ENCODE results near the gene TTC9B.
"Not testable (repeated sequence)": the region's sequence is repeated elsewhere in the genome, so short reads cannot be mapped to it uniquely, and the experiment has no call there.

TTC9B gene

GRCh38 chr19:40224342-40225150 lies 6.4 kb upstream of the TTC9B start:
- H3K4me3 ChIP-seq (ENCODE audit: low read length), result no peak overlapping the region
- H2AFZ ChIP-seq (ENCODE audit: low read depth, low read length), result no peak overlapping the region
- H3K27me3 ChIP-seq (ENCODE audit: insufficient read depth, low read length), result peaks cover 5% of the 10 kb centered on the region
- H3K36me3 ChIP-seq (ENCODE audit: insufficient read depth, low read length), result no peaks in the 10 kb centered on the region
- H3K9me3 ChIP-seq (ENCODE audit: low read length), result no peaks in the 10 kb centered on the region
- no peaks in the 10 kb centered on the region for H3K4me1 ChIP-seq (ENCODE audit: insufficient read depth, low read length)

GRCh38 chr19:40223135-40223822 lies 5.1 kb upstream of the TTC9B start:
- Histone ChIP-seq H3K4me3 (ENCODE audit: low read length) (no peak overlapping the region), H3K36me3 (ENCODE audit: insufficient read depth, low read length) (no peaks in the 10 kb centered on the region), H3K27me3 (ENCODE audit: insufficient read depth, low read length) (peaks cover 15% of the 10 kb centered on the region), H3K9me3 (ENCODE audit: low read length) (no peaks in the 10 kb centered on the region), H2AFZ (ENCODE audit: low read depth, low read length) (no peak overlapping the region), H3K4me1 (ENCODE audit: insufficient read depth, low read length) (no peaks in the 10 kb centered on the region)

- no peak overlapping the region for H3K4me3 ChIP-seq (ENCODE audit: low read length)
These were observed 3.9 kb upstream of the TTC9B start for GRCh38 chr19:40221858-40222619.

GRCh38 chr19:40220674-40221073 lies 2.5 kb upstream of the TTC9B start:
- no peaks in the 10 kb centered on the region for H3K36me3 ChIP-seq (ENCODE audit: insufficient read depth, low read length)
- H3K9me3 ChIP-seq (ENCODE audit: low read length), result no peaks in the 10 kb centered on the region
- H3K4me3 ChIP-seq (ENCODE audit: low read length), result no peak overlapping the region
- peaks cover 30% of the 10 kb centered on the region for H3K27me3 ChIP-seq (ENCODE audit: insufficient read depth, low read length)
- peaks cover 3% of the 10 kb centered on the region for H3K4me1 ChIP-seq (ENCODE audit: insufficient read depth, low read length)
- no peak overlapping the region for H2AFZ ChIP-seq (ENCODE audit: low read depth, low read length)

More at GRCh38 chr19:40221858-40222619, 3.9 kb upstream of the TTC9B start:
- H3K9me3 ChIP-seq (ENCODE audit: low read length), result no peaks in the 10 kb centered on the region
- no peak overlapping the region for H2AFZ ChIP-seq (ENCODE audit: low read depth, low read length)
- peaks cover 22% of the 10 kb centered on the region for H3K27me3 ChIP-seq (ENCODE audit: insufficient read depth, low read length)
- peaks cover 3% of the 10 kb centered on the region for H3K4me1 ChIP-seq (ENCODE audit: insufficient read depth, low read length)
- no peaks in the 10 kb centered on the region for H3K36me3 ChIP-seq (ENCODE audit: insufficient read depth, low read length)

GRCh38 chr19:40219721-40220276 lies 1.6 kb upstream of the TTC9B start:
- peaks cover 30% of the 10 kb centered on the region for H3K27me3 ChIP-seq (ENCODE audit: insufficient read depth, low read length)
- H3K9me3 ChIP-seq (ENCODE audit: low read length), result no peaks in the 10 kb centered on the region
- no peaks in the 10 kb centered on the region for H3K36me3 ChIP-seq (ENCODE audit: insufficient read depth, low read length)
- no peak overlapping the region for H3K4me3 ChIP-seq (ENCODE audit: low read length)
- H2AFZ ChIP-seq (ENCODE audit: low read depth, low read length), result no peak overlapping the region
- H3K4me1 ChIP-seq (ENCODE audit: insufficient read depth, low read length), result peaks cover 3% of the 10 kb centered on the region

GRCh38 chr19:40219029-40219428 lies 845 bp upstream of the TTC9B start:
- H3K4me1 ChIP-seq (ENCODE audit: insufficient read depth, low read length); H3K36me3 ChIP-seq (ENCODE audit: insufficient read depth, low read length); H2AFZ ChIP-seq (ENCODE audit: low read depth, low read length); H3K9me3 ChIP-seq (ENCODE audit: low read length); H3K4me3 ChIP-seq (ENCODE audit: low read length): not testable (repeated sequence)
- peaks cover 30% of the 10 kb centered on the region for H3K27me3 ChIP-seq (ENCODE audit: insufficient read depth, low read length)

GRCh38 chr19:40217027-40217810 lies 965 bp downstream of the TTC9B start:
- Histone ChIP-seq H3K4me3 (ENCODE audit: low read length) (no peak overlapping the region), H2AFZ (ENCODE audit: low read depth, low read length) (no peak overlapping the region), H3K36me3 (ENCODE audit: insufficient read depth, low read length) (peaks cover 12% of the 10 kb centered on the region), H3K4me1 (ENCODE audit: insufficient read depth, low read length) (peaks cover 3% of the 10 kb centered on the region), H3K9me3 (ENCODE audit: low read length) (no peaks in the 10 kb centered on the region), H3K27me3 (ENCODE audit: insufficient read depth, low read length) (peaks cover 30% of the 10 kb centered on the region)

- no peak overlapping the region for H2AFZ ChIP-seq (ENCODE audit: low read depth, low read length)
- no peaks in the 10 kb centered on the region for H3K9me3 ChIP-seq (ENCODE audit: low read length)
- peaks cover 16% of the 10 kb centered on the region for H3K36me3 ChIP-seq (ENCODE audit: insufficient read depth, low read length)
- H3K4me1 ChIP-seq (ENCODE audit: insufficient read depth, low read length), result peaks cover 3% of the 10 kb centered on the region
- no peak overlapping the region for H3K4me3 ChIP-seq (ENCODE audit: low read length)
- H3K27me3 ChIP-seq (ENCODE audit: insufficient read depth, low read length), result peaks cover 30% of the 10 kb centered on the region
These were observed 1.5 kb downstream of the TTC9B start for GRCh38 chr19:40216777-40217026.

- H3K27me3 ChIP-seq (ENCODE audit: insufficient read depth, low read length), result peaks cover 30% of the 10 kb centered on the region
- H3K4me1 ChIP-seq (ENCODE audit: insufficient read depth, low read length), result peaks cover 3% of the 10 kb centered on the region
- peaks cover 16% of the 10 kb centered on the region for H3K36me3 ChIP-seq (ENCODE audit: insufficient read depth, low read length)
- H3K4me3 ChIP-seq (ENCODE audit: low read length), result no peak overlapping the region
- no peaks in the 10 kb centered on the region for H3K9me3 ChIP-seq (ENCODE audit: low read length)
- no peak overlapping the region for H2AFZ ChIP-seq (ENCODE audit: low read depth, low read length)
These were observed 2.0 kb downstream of the TTC9B start for GRCh38 chr19:40216013-40216776.

GRCh38 chr19:40214936-40215335 lies 3.2 kb downstream of the TTC9B start:
- H3K9me3 ChIP-seq (ENCODE audit: low read length), result no peaks in the 10 kb centered on the region
- H3K36me3 ChIP-seq (ENCODE audit: insufficient read depth, low read length), result peaks cover 24% of the 10 kb centered on the region
- H2AFZ ChIP-seq (ENCODE audit: low read depth, low read length), result no peak overlapping the region
- peaks cover 3% of the 10 kb centered on the region for H3K4me1 ChIP-seq (ENCODE audit: insufficient read depth, low read length)
- H3K4me3 ChIP-seq (ENCODE audit: low read length), result no peak overlapping the region
- peaks cover 29% of the 10 kb centered on the region for H3K27me3 ChIP-seq (ENCODE audit: insufficient read depth, low read length)

GRCh38 chr19:40213882-40214570 lies 4.2 kb downstream of the TTC9B start:
- H3K9me3 ChIP-seq (ENCODE audit: low read length), result no peaks in the 10 kb centered on the region
- peaks cover 27% of the 10 kb centered on the region for H3K36me3 ChIP-seq (ENCODE audit: insufficient read depth, low read length)
- no peak overlapping the region for H3K4me3 ChIP-seq (ENCODE audit: low read length)
- peaks cover 3% of the 10 kb centered on the region for H3K4me1 ChIP-seq (ENCODE audit: insufficient read depth, low read length)
- H3K27me3 ChIP-seq (ENCODE audit: insufficient read depth, low read length), result peaks cover 20% of the 10 kb centered on the region
- H2AFZ ChIP-seq (ENCODE audit: low read depth, low read length), result no peak overlapping the region
